AG09319 (cell line): Measurements from ENCODE around the gene C16orf74.

ENCODE experiments used
- DNase-seq: peaks from one replicate; pipeline ENCODE4 v3.0.0-alpha.2; 2010; ENCODE audit warnings: low read depth; ENCODE audit errors: extremely low read depth
- CTCF ChIP-seq: IDR thresholded peaks from 2 replicates; pipeline ENCODE4 v1.5.1; 2011; ENCODE audit warnings: low read depth, mild to moderate bottlenecking, inconsistent platforms, low read length, moderate library complexity

Gene C16orf74

GRCh38 chr16:85716680-85717038 lies 34.2 kb downstream of the C16orf74 start:
- no peak for DNase-seq
- no peak for TF ChIP-seq CTCF

- TF ChIP-seq CTCF: no peak
- no peak for DNase-seq
Measured at GRCh38 chr16:85716022-85716679, 34.7 kb downstream of the C16orf74 start.

GRCh38 chr16:85715169-85716021 lies 35.5 kb downstream of the C16orf74 start:
- DNase-seq: no peak

GRCh38 chr16:85712801-85713200 lies 38.1 kb downstream of the C16orf74 start:
- no peak for TF ChIP-seq CTCF

More at GRCh38 chr16:85715169-85716021, 35.5 kb downstream of the C16orf74 start:
- no peak for TF ChIP-seq CTCF

GRCh38 chr16:85711982-85712587 lies 38.8 kb downstream of the C16orf74 start:
- no peak for TF ChIP-seq CTCF

More at GRCh38 chr16:85712801-85713200, 38.1 kb downstream of the C16orf74 start:
- no peak for DNase-seq

GRCh38 chr16:85710732-85711131 lies 40.2 kb downstream of the C16orf74 start:
- no peak for DNase-seq
- no peak for TF ChIP-seq CTCF

More at GRCh38 chr16:85711982-85712587, 38.8 kb downstream of the C16orf74 start:
- DNase-seq: no peak
